GM21360 (cell line): ENCODE measurements around the gene TBC1D5.
"Not testable (repeated sequence)": the region's sequence is repeated elsewhere in the genome, so short reads cannot be mapped to it uniquely, and the experiment has no call there.

Source experiments
- ATAC-seq: cut with Tn5 transposase; IDR thresholded peaks from one replicate; pipeline ENCODE4 v1.9.1; 2021; ENCODE audit warnings: mild to moderate bottlenecking, moderate library complexity; ENCODE audit not compliant: unreplicated experiment

TBC1D5 gene

DNA sequence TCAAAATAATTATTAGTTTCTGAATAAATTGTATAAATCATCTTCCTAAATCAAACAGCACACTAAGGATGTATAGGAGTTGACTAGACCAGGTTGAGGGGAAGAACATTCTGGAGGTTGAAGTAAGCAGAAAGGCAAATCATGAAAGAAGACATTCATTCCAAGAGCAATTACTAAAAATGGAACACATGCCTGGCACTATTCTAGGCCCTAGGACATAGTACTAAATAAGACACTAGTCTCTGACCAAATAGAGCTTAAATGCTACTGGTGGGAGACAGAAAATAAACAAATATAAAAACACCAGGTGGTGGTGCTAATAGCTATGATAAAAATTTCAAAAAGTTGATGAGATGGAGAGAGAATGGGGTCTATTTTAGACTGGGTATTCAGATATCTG, 190.1 kb downstream of the TBC1D5 start:
- no peak for ATAC-seq

DNA sequence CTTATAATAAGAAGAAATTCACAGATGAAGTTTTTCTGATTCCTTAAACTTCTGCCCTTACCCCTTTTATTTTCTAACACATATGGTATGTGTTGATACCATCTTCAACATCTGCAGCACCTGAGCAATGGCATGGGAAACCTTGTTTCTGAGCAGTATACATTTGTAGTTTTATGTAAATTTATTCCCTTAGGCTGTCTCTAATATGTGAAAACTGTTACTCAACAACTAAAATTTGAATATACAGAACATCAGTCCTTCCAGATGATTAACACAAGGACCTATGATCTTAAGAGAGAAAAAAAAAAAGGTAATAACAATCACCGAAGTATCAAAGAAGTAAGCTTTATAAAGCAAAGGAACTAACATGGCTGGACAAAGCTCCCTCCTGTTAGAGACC, 190.5 kb downstream of the TBC1D5 start:
- no peak for ATAC-seq

DNA sequence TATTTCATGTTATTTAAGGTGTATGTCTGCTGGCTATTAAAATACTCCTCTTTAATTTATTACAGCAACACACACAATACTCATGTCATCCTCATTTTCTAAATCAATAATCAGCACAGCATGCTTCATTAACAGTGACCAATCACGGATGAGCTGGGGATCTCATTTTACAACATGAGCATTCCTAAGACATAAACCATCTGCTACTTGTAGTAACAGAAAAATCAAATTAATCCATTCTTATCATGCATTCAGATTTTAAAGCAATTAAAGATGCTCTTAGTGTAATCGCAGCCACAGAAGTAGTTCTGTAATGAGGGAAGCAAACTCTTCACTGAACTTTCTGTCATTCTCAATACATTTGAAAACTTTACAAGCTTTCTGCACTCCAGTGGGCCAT, 191.1 kb downstream of the TBC1D5 start:
- ATAC-seq: no peak

DNA sequence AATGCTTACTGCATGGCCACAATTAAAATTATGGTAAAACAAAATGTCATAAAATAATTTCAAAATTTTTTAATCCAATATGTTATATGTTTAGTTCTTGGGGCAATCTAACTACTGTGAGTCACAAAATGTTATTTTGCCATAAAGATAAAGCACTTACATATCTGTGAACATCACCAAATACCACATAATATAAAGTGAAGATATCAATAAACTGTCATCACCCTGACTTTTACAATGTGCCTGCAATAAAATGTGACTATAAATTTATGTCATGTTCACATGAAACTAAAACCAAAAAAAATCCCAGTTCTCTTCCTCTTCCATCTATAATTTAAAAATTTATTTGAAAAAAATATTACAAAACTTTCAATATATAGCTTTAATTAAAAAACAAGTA, 191.8 kb downstream of the TBC1D5 start:
- no peak for ATAC-seq

DNA sequence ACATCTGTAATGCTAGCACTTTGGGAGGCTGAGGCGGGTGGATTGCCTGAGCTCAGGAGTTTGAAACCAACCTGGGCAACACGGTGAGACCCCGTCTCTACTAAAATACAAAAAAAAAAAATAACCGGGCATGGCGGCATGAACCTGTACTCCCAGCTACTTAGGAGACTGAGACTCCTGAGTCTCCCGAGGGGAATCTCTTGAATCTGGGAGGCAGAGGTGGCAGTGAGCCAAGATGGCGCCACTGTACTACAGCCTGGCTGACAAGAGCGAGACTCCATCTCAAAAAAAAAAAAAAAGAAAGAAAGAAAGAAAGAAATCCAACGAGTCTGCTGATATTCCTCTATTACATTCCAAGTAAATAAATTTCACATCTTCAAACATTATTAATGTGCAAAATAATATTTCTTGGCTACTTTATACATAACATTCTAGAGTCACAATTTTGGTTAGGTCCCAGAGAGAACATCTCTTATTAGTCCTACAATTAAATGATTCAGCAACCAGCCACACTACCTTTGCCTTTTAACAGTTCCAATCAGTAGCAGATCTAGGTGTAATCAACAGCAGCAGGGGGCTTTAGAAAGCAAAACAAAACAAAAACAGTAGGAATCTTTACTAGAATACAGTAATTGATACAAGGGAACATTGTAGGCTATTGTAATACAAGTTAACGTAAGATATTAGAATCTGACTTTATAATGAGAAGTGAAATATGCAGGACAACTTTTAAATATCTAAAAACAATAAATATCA, 195.8 kb downstream of the TBC1D5 start:
- ATAC-seq: no peak

DNA sequence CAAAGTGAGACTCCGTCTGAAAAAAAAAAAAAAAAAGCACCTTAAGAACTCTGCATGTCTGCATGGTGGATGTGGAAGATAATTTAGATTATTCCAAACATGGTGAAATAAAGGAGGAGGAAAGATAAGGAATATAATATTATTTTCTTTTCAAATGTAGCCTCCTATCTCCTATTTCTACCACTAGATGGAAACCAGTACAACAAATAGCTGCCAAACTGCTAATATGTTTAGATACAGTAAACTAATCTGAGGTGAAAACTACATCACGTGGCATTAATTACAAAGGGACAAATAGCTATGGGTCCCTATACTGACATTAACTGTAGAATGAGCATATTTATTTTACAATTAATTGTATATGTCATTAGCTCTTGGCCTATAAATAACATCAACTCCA, 197.8 kb downstream of the TBC1D5 start:
- no peak for ATAC-seq

DNA sequence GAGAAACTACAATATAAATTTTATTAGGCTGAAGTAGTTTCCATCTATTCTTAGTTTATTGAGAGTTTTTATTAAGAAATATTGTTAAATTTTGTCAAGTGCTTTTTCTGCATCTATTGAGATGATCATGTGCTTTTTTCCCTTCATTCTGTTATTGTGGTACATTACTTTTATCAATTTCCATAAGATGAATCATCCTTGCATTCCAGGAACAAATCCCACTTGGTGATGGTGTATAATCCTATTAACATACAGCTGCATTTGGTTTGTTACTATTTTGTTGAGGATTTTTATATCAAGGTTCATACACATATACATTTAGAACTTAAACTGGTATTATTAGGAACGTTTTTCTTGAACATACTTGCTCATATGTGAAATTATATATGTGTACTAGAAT, 199.8 kb downstream of the TBC1D5 start:
- no peak for ATAC-seq

DNA sequence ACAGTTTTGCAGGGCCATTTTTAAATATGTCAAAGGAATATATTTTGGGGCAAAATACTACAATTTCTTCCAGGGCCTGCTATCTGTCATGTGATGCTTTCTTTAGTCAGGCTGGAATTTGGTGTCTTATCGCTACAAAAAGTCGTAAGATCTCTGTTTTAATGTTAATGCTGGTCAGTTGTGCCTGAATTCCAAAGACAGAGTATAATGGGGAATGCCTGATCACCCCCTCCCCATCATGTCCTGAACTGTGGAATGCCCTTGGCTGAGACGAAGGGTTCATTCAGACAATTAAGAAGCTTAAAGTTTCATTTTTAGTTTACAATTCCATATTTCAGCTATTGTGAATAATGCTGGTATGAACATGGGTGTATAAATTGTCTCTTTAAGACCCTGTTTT, 203.0 kb downstream of the TBC1D5 start:
- ATAC-seq: no peak

DNA sequence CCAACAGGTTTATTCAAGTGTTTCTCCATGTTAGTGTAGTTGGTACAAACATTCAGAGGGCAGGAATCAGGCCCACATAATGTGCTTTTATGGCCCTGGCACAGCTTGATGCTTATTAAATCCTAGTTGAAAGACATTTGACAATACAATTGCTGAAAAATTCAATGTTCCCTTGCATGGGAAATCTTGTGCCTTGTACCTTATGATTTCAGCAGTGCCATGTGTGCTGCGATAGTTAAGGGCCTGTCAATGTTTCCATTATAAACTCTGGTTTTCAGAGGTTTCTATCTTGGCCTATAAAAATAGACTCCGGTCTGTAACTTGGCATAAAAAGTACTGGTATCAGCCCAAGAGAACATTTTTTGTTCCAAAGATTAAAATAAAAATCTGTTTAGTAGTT, 207.2 kb downstream of the TBC1D5 start:
- no peak for ATAC-seq

DNA sequence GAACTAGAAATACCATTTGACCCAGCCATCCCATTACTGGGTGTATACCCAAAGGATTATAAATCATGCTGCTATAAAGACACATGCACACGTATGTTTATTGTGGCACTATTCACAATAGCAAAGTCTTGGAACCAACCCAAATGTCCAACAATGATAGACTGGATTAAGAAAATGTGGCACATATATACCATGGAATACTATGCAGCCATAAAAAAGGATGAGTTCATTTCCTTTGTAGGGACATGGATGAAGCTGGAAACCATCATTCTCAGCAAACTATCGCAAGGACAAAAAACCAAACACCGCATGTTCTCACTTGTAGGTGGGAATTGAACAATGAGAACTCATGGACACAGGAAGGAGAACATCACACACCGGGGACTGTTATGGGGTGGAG, 210.0 kb downstream of the TBC1D5 start:
- ATAC-seq: not testable (repeated sequence)

DNA sequence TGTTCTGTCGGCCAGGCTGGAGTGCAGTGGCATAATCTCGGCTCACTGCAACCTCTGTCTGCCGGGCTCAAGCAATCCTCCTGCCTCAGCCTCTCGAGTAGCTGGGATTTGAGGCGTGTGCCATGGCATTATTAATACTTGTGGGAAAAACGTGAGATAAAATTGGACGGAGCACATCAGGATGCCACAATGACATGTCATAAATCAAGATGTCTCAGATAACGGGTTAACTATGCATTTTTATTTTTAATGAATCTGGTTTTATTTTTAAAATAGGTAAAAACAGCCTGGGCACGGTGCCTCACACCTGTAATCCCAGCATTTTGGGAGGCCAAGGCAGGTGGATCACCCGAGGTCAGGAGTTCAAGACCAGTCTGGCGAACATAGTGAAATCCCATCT, 212.8 kb downstream of the TBC1D5 start:
- no peak for ATAC-seq

DNA sequence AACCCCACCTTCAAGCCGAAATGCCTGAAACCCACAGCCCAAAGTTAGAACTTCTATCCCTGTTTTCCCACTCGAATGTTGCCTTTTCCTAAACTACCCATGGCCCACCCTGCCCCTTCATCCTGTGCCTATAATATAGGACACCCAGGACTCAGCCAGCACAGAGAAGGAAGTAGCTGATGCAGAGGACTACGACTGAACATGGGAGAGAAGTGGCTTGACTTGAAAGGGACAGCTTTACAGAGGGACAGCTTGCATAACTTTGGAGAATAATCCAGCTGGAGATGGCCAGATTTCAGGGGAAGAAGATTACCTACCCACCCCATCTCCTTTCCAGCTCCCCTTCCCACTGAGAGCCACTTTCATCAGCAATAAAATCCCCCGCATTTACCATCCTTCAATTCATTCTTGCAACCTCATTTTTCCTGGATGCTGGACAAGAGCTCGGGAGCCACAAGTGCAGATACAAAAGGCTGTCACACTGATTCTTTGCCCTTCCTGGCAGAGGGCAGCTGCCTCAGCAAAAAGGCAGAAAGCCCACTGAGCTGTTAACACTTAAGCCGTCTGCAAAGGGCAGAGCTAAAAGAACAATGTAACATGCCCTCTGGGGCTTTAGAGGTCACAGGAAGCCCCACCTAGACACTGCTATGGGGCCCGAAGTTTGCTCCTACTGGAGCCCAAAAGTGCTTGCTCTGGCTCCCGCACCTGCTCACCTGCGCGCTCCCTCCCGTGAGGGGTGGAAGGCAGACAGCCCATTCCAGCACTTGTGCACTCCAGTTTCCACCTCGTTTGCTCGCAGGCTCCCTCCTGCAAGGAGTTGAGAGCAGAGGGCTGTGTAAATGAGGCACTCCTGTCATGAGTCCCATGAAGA, 224.0 kb downstream of the TBC1D5 start:
- ATAC-seq: no peak

DNA sequence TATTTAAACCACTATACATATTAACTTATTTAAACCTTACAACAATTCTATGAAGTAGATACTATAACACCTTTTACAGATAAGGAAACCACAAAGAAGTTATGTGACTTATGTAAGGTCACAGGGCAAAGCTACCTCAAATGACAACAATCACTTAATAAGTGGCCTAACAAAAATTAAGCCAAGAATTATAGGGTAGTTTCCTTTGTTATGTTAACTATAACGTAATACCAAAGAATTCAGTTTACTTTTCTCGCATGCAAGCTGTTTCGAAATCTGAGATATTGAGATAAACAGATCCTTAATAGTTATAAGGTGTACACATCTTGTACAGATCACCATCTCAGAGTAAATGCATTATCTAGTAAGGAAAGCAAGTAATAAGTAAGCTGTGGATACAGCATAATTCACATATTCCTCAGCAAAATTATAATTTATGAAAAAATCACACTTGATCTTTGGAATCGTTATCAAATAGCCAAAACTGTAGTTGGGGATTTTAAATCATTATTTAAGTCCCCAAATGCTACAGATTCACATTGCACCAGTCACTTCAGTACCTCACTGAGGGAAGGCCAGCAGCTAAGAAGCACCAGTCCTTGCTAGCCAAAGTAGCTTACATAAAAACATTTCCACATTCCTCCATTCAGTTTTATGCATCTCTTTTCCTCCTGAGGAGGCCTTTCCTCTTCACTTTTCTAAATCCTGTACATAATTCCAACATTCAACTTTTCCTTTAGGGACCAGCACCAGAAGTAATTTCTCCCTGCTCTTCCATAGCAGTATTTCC, 226.8 kb downstream of the TBC1D5 start:
- ATAC-seq: no peak

DNA sequence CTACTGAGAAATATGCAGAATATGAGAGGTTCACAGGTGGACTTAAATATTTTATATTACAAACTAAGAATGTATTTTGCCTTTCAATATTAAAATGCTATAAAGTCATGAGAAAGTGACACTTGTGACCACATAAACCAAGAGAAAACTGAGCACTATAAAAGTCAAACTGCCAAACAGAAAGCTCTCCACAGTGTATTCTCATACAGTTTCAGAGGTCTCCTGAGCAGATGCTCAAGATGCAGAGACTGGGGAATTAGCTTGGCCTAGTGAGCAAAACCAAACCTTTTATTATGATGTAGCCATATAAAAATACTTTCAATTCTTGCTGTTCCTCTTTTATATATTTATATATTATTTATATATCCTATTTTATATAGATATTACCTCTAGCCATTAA, 227.8 kb downstream of the TBC1D5 start:
- ATAC-seq: no peak

DNA sequence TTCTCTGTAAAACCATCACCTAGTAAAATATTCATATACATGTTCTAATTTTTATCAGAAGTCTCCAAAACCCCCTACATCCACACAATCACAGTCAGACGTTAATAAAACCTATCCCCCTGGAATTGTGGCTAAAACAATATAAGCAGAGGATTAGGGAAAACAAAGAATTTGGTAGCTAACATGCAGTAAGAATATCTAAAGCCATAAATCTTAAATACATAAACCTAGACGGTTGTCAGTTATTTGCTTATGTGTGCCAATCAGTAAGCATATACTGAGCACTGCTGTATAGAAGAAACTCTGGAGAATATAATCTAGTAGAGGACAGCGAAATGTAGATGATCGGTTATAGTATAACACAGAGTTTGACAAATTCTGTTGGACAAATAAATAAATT, 232.2 kb downstream of the TBC1D5 start:
- no peak for ATAC-seq

DNA sequence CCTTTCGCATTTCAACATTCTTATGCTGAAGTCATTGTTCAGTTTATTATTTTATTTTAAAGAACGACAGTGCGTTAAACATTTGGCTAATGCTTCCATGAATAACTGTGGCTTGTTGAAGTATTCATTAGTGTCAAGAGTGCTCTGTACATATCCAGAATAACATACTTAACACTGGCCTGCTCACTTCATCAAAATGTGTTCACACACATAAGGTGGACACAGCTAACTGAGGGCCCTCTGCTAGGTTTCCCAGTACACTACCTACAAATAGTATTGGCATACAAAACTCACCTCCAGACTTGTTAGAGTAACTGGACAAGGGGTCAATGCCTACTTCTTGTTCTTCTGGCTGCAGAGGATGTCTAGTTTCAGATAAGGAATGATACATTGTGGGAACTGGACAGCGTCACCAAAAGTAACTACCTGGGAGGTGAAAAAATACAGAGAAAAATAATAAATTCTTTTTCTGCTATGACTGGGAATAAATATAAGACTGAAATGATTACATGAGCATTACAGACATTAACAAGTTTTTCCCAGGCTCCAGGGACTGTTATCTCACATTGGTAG, 234.2 kb downstream of the TBC1D5 start:
- ATAC-seq: no peak

DNA sequence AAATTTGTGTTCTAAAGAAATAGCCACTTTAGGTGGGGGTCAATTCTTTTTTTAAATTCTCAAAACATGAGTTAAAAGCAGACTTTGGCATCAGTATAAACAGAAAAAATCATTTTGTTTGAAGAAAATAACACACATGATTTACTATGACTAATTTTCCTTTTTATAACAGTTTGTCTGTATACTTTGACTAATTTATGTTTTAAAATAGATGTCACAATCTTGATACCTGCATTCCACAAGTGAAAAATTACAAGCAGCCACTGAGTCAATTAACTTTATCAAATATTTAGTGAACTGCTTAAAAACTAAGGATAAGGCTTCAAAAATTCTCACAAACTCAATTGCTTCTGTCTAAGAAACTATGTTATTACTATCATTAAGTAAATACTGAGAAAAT, 235.0 kb downstream of the TBC1D5 start:
- no peak for ATAC-seq

DNA sequence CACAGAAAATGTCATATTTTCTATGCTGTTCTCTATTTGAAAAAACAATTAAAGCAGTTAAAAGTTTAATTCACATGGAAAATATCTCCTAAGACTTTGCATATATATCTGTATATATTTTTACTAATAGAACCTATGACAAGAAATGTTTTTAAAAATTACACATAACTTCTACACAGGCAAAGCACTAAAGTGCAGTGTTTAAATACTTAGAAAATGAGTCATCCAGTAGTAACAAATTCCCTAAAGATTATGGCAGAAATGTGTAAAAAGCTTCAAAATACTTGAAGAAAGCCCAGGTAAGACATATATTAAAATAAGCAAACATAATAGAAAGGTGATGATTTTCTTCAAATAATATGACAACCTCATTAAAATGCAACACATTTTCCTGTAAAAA, 236.6 kb downstream of the TBC1D5 start:
- ATAC-seq: no peak

DNA sequence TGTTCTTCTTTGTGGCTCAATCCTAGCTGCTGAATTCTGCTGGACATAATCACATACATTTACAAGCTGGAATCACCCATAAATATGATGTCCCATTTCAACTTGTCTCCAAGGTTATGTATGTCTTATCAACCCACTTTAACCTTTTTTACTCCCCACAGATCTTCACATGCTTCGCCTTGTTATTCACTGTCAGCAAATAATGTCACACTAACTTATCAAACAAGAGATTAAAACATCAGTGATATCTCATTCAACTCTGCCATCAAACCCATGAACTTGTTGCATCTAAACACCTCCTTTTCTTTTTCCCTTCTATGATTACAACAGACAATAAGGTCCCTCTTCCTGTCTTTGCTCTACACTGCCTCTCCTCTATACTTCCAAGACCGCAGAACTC, 240.7 kb downstream of the TBC1D5 start:
- ATAC-seq: no peak

DNA sequence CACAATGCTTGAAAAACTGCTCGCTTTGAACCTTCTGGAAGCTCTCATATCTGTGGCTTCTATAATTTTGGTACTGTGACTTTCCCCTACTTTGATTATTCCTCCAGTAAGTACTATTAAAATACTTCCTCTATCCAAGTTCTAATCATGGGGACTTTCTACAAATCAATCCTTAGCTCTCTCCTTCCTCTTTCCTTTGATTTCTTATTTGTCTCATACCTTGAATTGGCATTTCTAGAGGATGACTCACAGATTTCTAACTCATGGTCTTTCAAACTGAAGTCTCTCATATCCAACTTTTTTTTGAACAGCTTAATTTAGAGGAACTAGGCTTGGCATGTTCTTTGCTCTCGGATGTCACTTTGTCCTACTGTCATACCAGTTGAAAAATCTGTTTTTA, 241.8 kb downstream of the TBC1D5 start:
- ATAC-seq: no peak

DNA sequence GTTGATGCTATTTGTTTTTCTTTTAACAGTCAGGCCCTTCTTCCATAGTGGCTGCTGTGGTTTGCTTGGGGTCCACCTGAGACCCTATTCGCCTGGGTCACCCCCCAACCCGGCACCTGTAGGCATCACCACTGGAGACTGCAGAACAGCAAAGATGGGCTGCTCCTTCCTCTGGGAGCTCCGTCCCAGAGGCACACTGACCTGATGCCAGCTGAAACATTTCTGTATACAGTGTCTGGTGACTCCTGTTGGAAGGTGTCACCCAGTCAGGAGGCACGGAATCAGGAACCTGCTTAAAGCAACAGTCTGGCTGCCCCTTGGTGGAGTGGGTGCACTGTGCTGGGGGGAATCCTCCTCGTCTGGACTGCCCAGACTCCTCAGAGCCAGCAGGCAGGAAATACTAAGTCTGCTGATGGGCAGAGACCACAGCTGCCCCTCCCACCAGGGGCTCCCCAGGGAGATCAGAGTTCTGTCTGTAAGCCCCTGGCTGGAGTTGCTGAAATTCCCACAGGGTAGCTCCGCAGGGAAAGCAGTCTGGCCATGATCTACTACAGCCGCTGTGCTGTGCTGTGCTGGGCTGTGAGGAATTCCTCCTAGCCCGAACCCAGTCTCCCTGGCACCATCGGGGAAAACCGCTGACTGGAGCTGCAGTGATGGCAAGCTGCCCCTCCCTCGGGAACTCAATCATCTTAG, 248.2 kb downstream of the TBC1D5 start:
- no peak for ATAC-seq
